ENCODE measurements around the gene HMGN4.

GRCh38 chr6:26489996-26490964 lies 47.9 kb upstream of the HMGN4 start:
- TF ChIP-seq CTCF (IDR thresholded peaks at IDR 0.05) (no peak), POLR2A (IDR thresholded peaks at IDR 0.05) (no peak)
